HG03457 (cell line): ENCODE data around the gene GAREM2.

ENCODE experiments used
- ATAC-seq: cut with Tn5 transposase; IDR thresholded peaks from one replicate; pipeline ENCODE4 v1.9.1; 2021; ENCODE audit warnings: moderate number of reproducible peaks; ENCODE audit not compliant: unreplicated experiment

The GAREM2 gene

GRCh38 chr2:26169226-26169625 is 3.7 kb upstream of the GAREM2 start:
- ATAC-seq: no peak

GRCh38 chr2:26169681-26170414 is 3.0 kb upstream of the GAREM2 start:
- ATAC-seq: no peak

- ATAC-seq: no peak
These were observed 2.1 kb upstream of the GAREM2 start for GRCh38 chr2:26170795-26171194.

GRCh38 chr2:26172189-26172870 is 558 bp upstream of the GAREM2 start:
- ATAC-seq: no peak

- ATAC-seq: no peak
These were observed 1.0 kb downstream of the GAREM2 start for GRCh38 chr2:26173776-26174482.

- no peak for ATAC-seq
These were observed 2.0 kb downstream of the GAREM2 start for GRCh38 chr2:26174691-26175465.

GRCh38 chr2:26175466-26176278 is 2.8 kb downstream of the GAREM2 start:
- ATAC-seq: no peak

GRCh38 chr2:26176279-26176615 is 3.4 kb downstream of the GAREM2 start:
- ATAC-seq: no peak

- no peak for ATAC-seq
These were observed 4.2 kb downstream of the GAREM2 start for GRCh38 chr2:26177122-26177521.

GRCh38 chr2:26178246-26178645 is 5.4 kb downstream of the GAREM2 start:
- ATAC-seq: no peak

- ATAC-seq: no peak
These were observed 6.0 kb downstream of the GAREM2 start for GRCh38 chr2:26178746-26179436.

GRCh38 chr2:26179446-26179913 is 6.6 kb downstream of the GAREM2 start:
- ATAC-seq: no peak

- no peak for ATAC-seq
These were observed 9.6 kb downstream of the GAREM2 start for GRCh38 chr2:26182441-26182840.

GRCh38 chr2:26182887-26183630 is 10.2 kb downstream of the GAREM2 start:
- ATAC-seq: no peak

- no peak for ATAC-seq
These were observed 11.2 kb downstream of the GAREM2 start for GRCh38 chr2:26184121-26184520.

- peak; percentile 70 for ATAC-seq
These were observed 11.8 kb downstream of the GAREM2 start for GRCh38 chr2:26184555-26185303.

- no peak for ATAC-seq
These were observed 12.5 kb downstream of the GAREM2 start for GRCh38 chr2:26185304-26185928.
